T-cell (primary cell): Measurements from ENCODE around the gene GARRE1. TPM values are rescaled to one million over a fixed set of nuclear protein-coding genes. Genes with fewer than 3 reads are reported as not detected.

ENCODE experiments used
- ATAC-seq, 4 experiments: fragments of 200-7000 bp in 3 of 4; fragments of 150-1000 bp in 1 of 4; cut with Tn5 transposase; replicated peaks in 1 of 4; 1 replicate in 3 of 4; 2 replicates in 1 of 4; pipeline ENCODE4 v1.10.0; 2021; ENCODE audit warnings: moderate library complexity in 3 of 4, mild to moderate bottlenecking in 2 of 4, moderate number of reproducible peaks in 1 of 4
- CTCF ChIA-PET, 2 donors: fragments of 300-600 bp; sonication (Branson Sonifier 250); formaldehyde crosslinking; loops; one replicate each; lab custom pipeline; 2022; ENCODE audit warnings: antibody characterized with exemption in 2 of 2; lab: Charles Lee
- POLR2A ChIA-PET, 2 donors: fragments of 300-600 bp; sonication (Branson Sonifier 250); formaldehyde crosslinking; loops; one replicate each; lab custom pipeline; 2022; ENCODE audit warnings: antibody characterized with exemption in 2 of 2; lab: Charles Lee
- DNase-seq, 35 experiments: peaks; one replicate each; pipeline versions ENCODE4 v3.0.0 to v3.0.0-alpha.2; 2013 to 2023
- H3K27ac ChIP-seq: one replicate; pipeline ENCODE4 v1.5.1; 2013; ENCODE audit warnings: low read length
- H3K27me3 ChIP-seq, 2 experiments: replicated peaks in 1 of 2; 1 replicate in 1 of 2; 2 replicates in 1 of 2; pipeline versions ENCODE4 v1.6.1 to v1.7.0; 2013; ENCODE audit warnings: low read length in 1 of 2, mixed read lengths in 1 of 2; ENCODE audit not compliant: control insufficient read depth in 2 of 2, insufficient read depth in 2 of 2; ENCODE audit errors: extremely low read depth in 1 of 2
- H3K36me3 ChIP-seq, 2 donors: 1 replicate in 1 of 2; 2 replicates in 1 of 2; pipeline versions ENCODE4 v1.6.1 to v1.7.0; 2013; ENCODE audit warnings: low read length in 1 of 2; ENCODE audit not compliant: control insufficient read depth in 2 of 2, insufficient read depth in 1 of 2; ENCODE audit errors: extremely low read depth in 1 of 2
- H3K4me1 ChIP-seq, 2 experiments: 1 replicate in 1 of 2; 2 replicates in 1 of 2; pipeline versions ENCODE4 v1.6.1 to v1.7.0; 2013; ENCODE audit warnings: low read length in 2 of 2, mixed read lengths in 1 of 2; ENCODE audit not compliant: insufficient read depth in 2 of 2, control insufficient read depth in 1 of 2; ENCODE audit errors: extremely low read depth in 1 of 2
- H3K4me3 ChIP-seq, 2 donors: 1 replicate in 1 of 2; 2 replicates in 1 of 2; pipeline versions ENCODE4 v1.5.1 to v1.7.0; 2013; ENCODE audit warnings: mild to moderate bottlenecking in 2 of 2, low read length in 1 of 2, moderate library complexity in 1 of 2; ENCODE audit not compliant: control insufficient read depth in 1 of 2; ENCODE audit errors: extremely low read depth in 1 of 2
- H3K9me3 ChIP-seq: 2 replicates; pipeline ENCODE4 v1.7.0; 2013
- H3K27ac Mint-ChIP-seq, 2 donors: one replicate each; pipeline ENCODE4 v1.8.0; 2020 to 2021; ENCODE audit warnings: mild to moderate bottlenecking in 2 of 2, mixed read lengths in 2 of 2
- H3K27me3 Mint-ChIP-seq, 2 donors: one replicate each; pipeline ENCODE4 v1.8.0; 2021 to 2022; ENCODE audit warnings: mixed read lengths in 2 of 2
- H3K36me3 Mint-ChIP-seq: one replicate; pipeline ENCODE4 v1.8.0; 2021; ENCODE audit warnings: mixed read lengths
- H3K4me1 Mint-ChIP-seq, 3 donors: one replicate each; pipeline ENCODE4 v1.8.0; 2020 to 2022; ENCODE audit warnings: mixed read lengths in 3 of 3, mild to moderate bottlenecking in 1 of 3
- H3K4me3 Mint-ChIP-seq, 3 donors: one replicate each; pipeline ENCODE4 v1.8.0; 2020 to 2022; ENCODE audit warnings: mild to moderate bottlenecking in 3 of 3, mixed read lengths in 3 of 3, moderate library complexity in 3 of 3
- H3K9me3 Mint-ChIP-seq, 3 donors: one replicate each; pipeline ENCODE4 v1.8.0; 2020 to 2022; ENCODE audit warnings: mixed read lengths in 3 of 3
- WGBS: methylation state at CpG from one replicate; pipeline ENCODE4 v1.1.5; 2013; ENCODE audit warnings: missing lambda C conversion rate; ENCODE audit not compliant: insufficient coverage; 5-methylcytosine and 5-hydroxymethylcytosine counted together
- total RNA-seq, 35 experiments: library from RNA in 6 of 35; stranded (reverse) in 6 of 35; fragments of 120-200 nt in 1 of 35; gene quantifications; one replicate each; pipeline versions ENCODE4 v1.2.1 to v1.2.4 and lab custom pipeline; 2013 to 2026

Gene GARRE1
- total RNA-seq, 5 donors from 2014 or later (not counting 1 experiment from before 2014, with no cell fraction given) = 31.8 to 51.6 (median 34.8) TPM

GRCh38 chr19:34300962-34301361 is 46.6 kb downstream of the GARRE1 start:
- Mint-ChIP-seq H3K27ac (no peak overlapping the region), H3K27me3 (no peaks in the 10 kb centered on the region), H3K4me1 (peaks cover 12 to 23% (median 13%) of the 10 kb centered on the region in 3 donors), H3K4me3 (no peak overlapping the region), H3K36me3 (peaks cover 34% of the 10 kb centered on the region), H3K9me3 (no peaks in the 10 kb centered on the region)
- Histone ChIP-seq H3K4me1 (no peaks in the 10 kb centered on the region), H3K27ac (no peak overlapping the region), H3K27me3 (no peaks in the 10 kb centered on the region), H3K9me3 (no peaks in the 10 kb centered on the region), H3K36me3 (peaks cover 0 to 23% of the 10 kb centered on the region in 2 donors), H3K4me3 (no peak overlapping the region)
- CTCF ChIA-PET = interaction anchor here in 1 of 2 donors (0.6 kb wide), 1 partner anchor 67 kb away, joined by 8 read pairs; no protein-coding TSS in a partner anchor
- WGBS = no CpG with 5 or more reads among the region's 3 CpGs
- ATAC-seq = no peak
- POLR2A ChIA-PET = interaction anchor here in 1 of 2 donors (0.8 kb wide), 1 partner anchor 1627 kb away, joined by 3 read pairs; no protein-coding TSS in a partner anchor
- no peak for DNase-seq

Other genes starting within 250 kb of the GARRE1 start
- gene LSM14A, start 82.0 kb upstream of the GARRE1 start, total RNA-seq = 100 to 1,000 TPM; 135 to 180 (median 159) TPM
- 100 to 1,000 TPM; 108 to 132 (median 126) TPM for gene GPI, start 110.6 kb downstream of the GARRE1 start, total RNA-seq
- 10 to 100 TPM in 4 of 5 donors, 1 to 10 TPM in 1; 9.4 to 14.8 (median 14.2) TPM for gene PDCD2L, start 149.8 kb downstream of the GARRE1 start, total RNA-seq
- gene UBA2, start 173.8 kb downstream of the GARRE1 start, total RNA-seq = 10 to 100 TPM; 61.7 to 87.2 (median 71.3) TPM
- 1 to 10 TPM in 1 of 5 donors, under 1 TPM in 4; 0.21 to 1.2 (median 0.50) TPM for gene WTIP, start 227.2 kb downstream of the GARRE1 start, total RNA-seq